Raji (cell line): ENCODE results near the gene ELL2.

Experiments
- POLR2A ChIP-seq: IDR thresholded peaks from 2 replicates; pipeline ENCODE4 v1.6.1; 2011; ENCODE audit warnings: low read depth, low read length, control low read depth; ENCODE audit not compliant: insufficient read depth

ELL2 gene

DNA sequence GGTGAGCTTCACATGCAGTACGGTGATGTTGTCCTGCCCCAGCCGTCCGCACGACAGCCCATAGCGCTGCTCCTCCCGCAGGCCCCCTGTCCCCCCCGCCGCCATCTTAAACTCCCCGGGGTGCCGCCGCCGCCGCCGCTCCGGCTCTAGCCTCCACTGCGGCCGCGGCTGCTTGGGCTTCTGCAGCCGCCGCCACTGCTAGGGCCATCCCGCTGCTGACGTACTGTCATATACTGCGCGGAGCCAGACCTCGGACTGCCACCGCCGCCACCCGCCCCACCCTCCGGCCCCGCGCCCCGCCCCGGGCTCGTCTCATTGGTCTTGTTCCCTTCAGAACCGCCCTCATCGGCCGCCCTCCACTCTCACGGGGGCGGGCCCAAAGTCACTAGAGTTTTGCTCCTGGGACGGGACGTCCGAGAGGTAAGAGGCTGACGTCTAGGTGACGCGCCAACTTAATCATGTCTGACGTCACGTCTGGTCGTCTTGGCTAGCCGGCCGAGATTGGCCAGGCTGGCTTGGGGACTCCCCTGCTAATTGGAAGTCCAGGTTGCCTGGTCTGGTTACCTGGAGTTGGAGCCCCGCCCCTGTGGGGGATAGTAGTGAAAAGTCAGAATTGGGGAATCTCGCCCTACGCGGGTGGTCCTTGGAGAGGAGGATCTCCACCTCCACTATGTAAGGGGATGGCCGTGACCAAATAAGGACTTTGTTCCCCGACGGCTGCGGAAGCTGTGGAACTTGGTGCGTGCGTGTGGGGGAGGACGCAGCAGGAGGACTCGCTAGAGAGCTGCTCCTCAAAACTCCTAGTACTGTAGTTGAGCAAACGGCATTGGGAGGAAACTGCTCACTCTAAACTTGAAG, at the start of gene ELL2:
ELL2 (minus strand) TSS at position 235 of the 858 bp plus-strand sequence; CDS start at position 105, 130 bp downstream.
- TF ChIP-seq POLR2A: no peak

- TF ChIP-seq POLR2A: no peak
Measured at GRCh38 chr5:96008987-96009647, 47.5 kb upstream of the ELL2 start.

DNA sequence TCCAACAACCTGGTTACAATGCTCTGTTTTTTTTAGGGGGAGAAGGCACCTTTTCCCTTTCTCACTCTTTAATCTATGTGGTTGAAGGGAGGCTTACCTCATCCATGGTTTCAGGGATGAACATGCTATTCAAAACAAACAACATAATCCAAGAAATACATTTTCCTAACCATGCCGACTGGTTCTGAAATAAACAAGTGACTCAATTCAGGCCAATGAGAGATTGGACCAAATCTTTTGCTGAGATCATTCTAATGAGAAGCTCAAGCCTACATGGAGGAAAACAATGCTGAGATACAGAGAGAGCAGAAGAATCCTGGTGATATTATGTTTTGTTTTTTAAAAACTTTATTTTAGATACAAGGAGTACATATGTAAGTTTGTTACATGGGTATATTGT, 46.8 kb upstream of the ELL2 start:
- TF ChIP-seq POLR2A: no peak

- no peak for TF ChIP-seq POLR2A
Measured at GRCh38 chr5:96007051-96007450, 45.4 kb upstream of the ELL2 start.

- no peak for TF ChIP-seq POLR2A
Measured at GRCh38 chr5:96006291-96006690, 44.6 kb upstream of the ELL2 start.

GRCh38 chr5:96004754-96005153, 43.1 kb upstream of the ELL2 start:
- no peak for TF ChIP-seq POLR2A

- no peak for TF ChIP-seq POLR2A
Measured at GRCh38 chr5:96004087-96004486, 42.4 kb upstream of the ELL2 start.

DNA sequence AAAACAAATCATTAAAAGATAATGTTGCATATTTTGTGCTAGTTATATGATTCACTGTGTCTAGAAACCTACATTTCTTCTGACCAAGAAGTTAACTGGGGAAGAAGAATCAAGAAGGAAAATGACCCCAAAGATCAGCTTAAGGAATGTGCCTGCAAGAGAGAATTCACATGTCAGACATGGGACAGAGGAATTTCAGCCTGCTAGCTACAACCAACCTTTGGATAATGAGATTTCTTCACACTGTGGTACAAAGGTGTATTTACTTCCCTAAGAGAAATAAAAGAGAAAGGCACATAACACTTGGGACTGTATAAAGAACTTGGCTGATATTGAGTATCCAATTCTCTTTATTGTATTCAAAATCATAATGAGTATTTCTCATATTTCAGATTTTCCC, 39.6 kb upstream of the ELL2 start:
- no peak for TF ChIP-seq POLR2A

GRCh38 chr5:96000308-96000707, 38.7 kb upstream of the ELL2 start:
- TF ChIP-seq POLR2A: no peak

GRCh38 chr5:95996904-95997723, 35.5 kb upstream of the ELL2 start:
- TF ChIP-seq POLR2A: no peak

- no peak for TF ChIP-seq POLR2A
Measured at GRCh38 chr5:95995962-95996489, 34.4 kb upstream of the ELL2 start.

DNA sequence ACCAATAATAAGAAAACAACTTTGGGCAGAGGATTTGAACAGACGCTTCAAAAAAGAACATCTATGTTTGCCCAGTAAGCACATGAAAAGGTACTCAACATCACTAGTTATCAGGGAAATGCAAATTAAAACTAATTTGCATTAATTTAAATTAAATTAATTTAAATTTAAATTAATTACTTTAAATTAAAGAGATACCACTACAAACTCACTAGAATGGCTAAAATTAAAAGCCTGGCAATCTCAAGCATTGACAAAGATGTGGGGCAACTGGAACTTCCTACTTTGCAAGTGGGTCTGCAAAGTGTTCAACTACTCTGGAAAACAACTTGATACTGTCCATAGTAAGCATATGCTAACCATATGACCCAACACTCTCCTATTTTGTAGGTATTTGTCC, 32.1 kb upstream of the ELL2 start:
- no peak for TF ChIP-seq POLR2A

DNA sequence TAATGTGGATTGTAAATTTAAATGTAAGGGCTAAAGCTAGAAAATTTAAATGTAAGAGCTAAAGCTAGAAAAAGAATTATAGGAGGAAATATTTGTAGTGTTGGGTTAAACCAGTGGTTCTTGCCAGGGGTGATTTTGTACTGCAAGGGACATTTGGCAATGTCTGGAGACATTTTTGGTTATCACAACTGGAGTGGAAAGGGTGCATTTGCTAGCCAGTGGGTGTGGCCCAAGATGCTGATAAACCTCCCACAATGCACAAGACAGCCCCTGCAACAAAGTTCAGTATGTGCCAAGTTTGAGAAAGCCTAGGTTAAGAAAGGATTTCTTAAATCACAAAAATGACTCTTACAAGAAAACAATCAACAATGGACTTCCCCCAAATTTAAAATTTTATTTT, 31.6 kb upstream of the ELL2 start:
- no peak for TF ChIP-seq POLR2A

DNA sequence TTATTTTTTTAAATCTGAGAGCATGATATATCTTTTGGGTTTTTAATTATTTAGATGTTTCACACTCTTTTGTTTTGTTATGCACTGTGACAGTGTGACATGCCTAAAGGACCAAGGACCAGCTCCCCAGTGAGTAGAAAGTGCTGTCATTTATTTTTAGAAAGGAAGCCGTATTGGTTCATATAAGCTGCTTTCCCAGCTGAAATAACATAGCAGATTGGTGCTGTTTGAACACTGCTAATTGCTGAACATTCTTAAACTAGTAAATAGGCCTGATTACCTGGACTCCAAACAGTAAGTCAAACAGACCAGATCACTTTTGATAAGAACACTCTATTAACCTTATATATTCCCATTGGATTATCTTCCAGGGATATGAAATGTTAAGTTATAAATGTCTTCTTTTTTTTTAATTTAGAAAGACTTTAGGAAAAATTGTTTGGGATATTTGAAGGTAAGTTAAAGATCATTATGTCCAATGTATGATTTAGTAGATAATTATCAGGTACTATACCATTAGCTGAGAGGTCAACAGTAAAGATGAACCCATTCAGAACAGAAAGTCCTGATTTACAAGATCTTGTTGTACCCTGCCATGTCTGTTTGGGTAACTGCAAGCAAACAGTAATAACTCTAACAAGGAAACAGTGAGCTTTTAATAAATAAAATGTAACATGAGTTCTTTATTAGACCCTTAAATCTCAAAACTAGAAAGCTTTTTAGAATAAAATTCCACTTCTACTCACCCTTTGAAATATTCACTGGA, 27.8 kb upstream of the ELL2 start:
- TF ChIP-seq POLR2A: no peak

DNA sequence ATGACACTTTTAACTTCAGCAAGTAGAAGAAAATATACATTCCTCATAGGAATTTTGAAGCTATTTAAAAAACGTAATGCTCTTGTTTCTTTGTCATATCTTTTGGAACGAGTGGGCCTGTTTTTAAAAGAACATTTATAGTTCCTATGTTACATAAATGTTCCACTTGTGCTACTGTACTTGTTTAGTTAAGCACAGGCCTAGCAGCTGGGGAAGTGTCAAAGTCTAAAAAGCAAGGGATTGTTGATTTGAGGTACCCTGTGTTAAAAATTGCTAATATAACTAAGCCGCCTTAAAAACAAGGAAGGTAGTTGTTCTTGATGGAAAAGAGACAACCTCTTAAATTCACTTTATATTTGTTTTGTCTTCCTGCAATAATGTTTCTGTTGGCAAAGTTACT, 27.2 kb upstream of the ELL2 start:
- no peak for TF ChIP-seq POLR2A
